HepG2 (cell line): ENCODE results near the gene MRE11. TPM values are rescaled to one million over a fixed set of nuclear protein-coding genes. Genes with fewer than 3 reads are reported as not detected.

Experiments used
- CAMTA2 ChIP-seq: sonication (generic); formaldehyde crosslinking; IDR thresholded peaks from 2 replicates; pipeline ENCODE4 v1.4.0; 2020; ENCODE audit warnings: mild to moderate bottlenecking, missing genetic modification reagents, borderline replicate concordance
- DMAP1 ChIP-seq: IDR thresholded peaks from 2 replicates; pipeline ENCODE4 v1.6.1; 2016
- FOXA3 ChIP-seq: IDR thresholded peaks from 2 replicates; pipeline ENCODE4 v1.6.1; 2016; ENCODE audit warnings: missing genetic modification reagents, missing compliant biosample characterization
- MAZ ChIP-seq, 2 experiments: sonication (generic) in 1 of 2; formaldehyde crosslinking in 1 of 2; IDR thresholded peaks; 2 replicates each; pipeline versions ENCODE4 v1.5.0 to v1.6.1; 2012 to 2020; ENCODE audit warnings: low read depth in 2 of 2, mild to moderate bottlenecking in 2 of 2, borderline replicate concordance in 1 of 2, improper control_type of control experiment in 1 of 2, low read length in 1 of 2, missing genetic modification reagents in 1 of 2, moderate library complexity in 1 of 2
- MEIS1 ChIP-seq: sonication (generic); formaldehyde crosslinking; IDR thresholded peaks from 2 replicates; pipeline ENCODE4 v1.9.0; 2021; ENCODE audit warnings: mild to moderate bottlenecking, missing genetic modification reagents, moderate library complexity, borderline replicate concordance
- POGZ ChIP-seq: sonication (generic); formaldehyde crosslinking; IDR thresholded peaks from 2 replicates; pipeline ENCODE4 v1.4.0; 2020; ENCODE audit warnings: mild to moderate bottlenecking, missing genetic modification reagents
- POLR2A ChIP-seq, 2 experiments: IDR thresholded peaks; 2 replicates each; pipeline ENCODE4 v1.6.1; 2011; ENCODE audit warnings: low read depth in 2 of 2, low read length in 2 of 2, mild to moderate bottlenecking in 1 of 2, moderate library complexity in 1 of 2; ENCODE audit not compliant: insufficient read depth in 1 of 2
- POLR2G ChIP-seq: fragments of 200-400 bp; formaldehyde crosslinking; IDR thresholded peaks from 2 replicates; pipeline ENCODE4 v1.6.1; 2018; ENCODE audit warnings: mild to moderate bottlenecking, low read depth, low read length, moderate library complexity
- RCOR2 ChIP-seq: IDR thresholded peaks from 2 replicates; pipeline ENCODE4 v1.6.1; 2016; ENCODE audit warnings: missing biosample characterization, missing genetic modification reagents
- RXRB ChIP-seq: IDR thresholded peaks from 2 replicates; pipeline ENCODE4 v1.6.1; 2016; ENCODE audit warnings: borderline replicate concordance, missing genetic modification reagents, missing compliant biosample characterization
- SP140L ChIP-seq: sonication (generic); formaldehyde crosslinking; IDR thresholded peaks from 2 replicates; pipeline ENCODE4 v1.4.0; 2020; ENCODE audit warnings: missing genetic modification reagents, borderline replicate concordance
- TGIF2 ChIP-seq: IDR thresholded peaks from 2 replicates; pipeline ENCODE4 v1.6.1; 2016; ENCODE audit warnings: control low read depth, missing compliant biosample characterization
- YEATS2 ChIP-seq: sonication (generic); formaldehyde crosslinking; IDR thresholded peaks from 2 replicates; pipeline ENCODE4 v1.4.0; 2020; ENCODE audit warnings: missing genetic modification reagents, borderline replicate concordance
- ZNF350 ChIP-seq: sonication (generic); formaldehyde crosslinking; IDR thresholded peaks from 2 replicates; pipeline ENCODE4 v1.4.0; 2020; ENCODE audit warnings: mild to moderate bottlenecking, low read depth, missing genetic modification reagents, borderline replicate concordance
- ZNF430 ChIP-seq: sonication (generic); formaldehyde crosslinking; IDR thresholded peaks from 2 replicates; pipeline ENCODE4 v1.9.0; 2021; ENCODE audit warnings: mild to moderate bottlenecking, missing genetic modification reagents
- ZNF530 ChIP-seq: sonication (generic); formaldehyde crosslinking; IDR thresholded peaks from 2 replicates; pipeline ENCODE4 v1.5.0; 2020; ENCODE audit warnings: low read depth, mild to moderate bottlenecking, missing genetic modification reagents
- ZNF781 ChIP-seq: sonication (generic); formaldehyde crosslinking; IDR thresholded peaks from 2 replicates; pipeline ENCODE4 v1.5.1; 2020; ENCODE audit warnings: borderline replicate concordance, mild to moderate bottlenecking, missing genetic modification reagents; ENCODE audit errors: not compliant biosample characterization
- ZSCAN21 ChIP-seq: sonication (generic); formaldehyde crosslinking; IDR thresholded peaks from 2 replicates; pipeline ENCODE4 v1.8.0; 2022; ENCODE audit warnings: mild to moderate bottlenecking, missing genetic modification reagents, moderate library complexity, borderline replicate concordance
- polyA plus RNA-seq, 8 experiments: library from polyadenylated mRNA; depleted of rRNA in 3 of 8; stranded (reverse) in 7 of 8; unstranded in 1 of 8; fragments of >200 nt; fragmentation: Illumina TruSeq in 4 of 8; extraction: Trizol in 4 of 8; gene quantifications; 2 replicates each; pipeline versions ENCODE4 v1.2.1 to v1.2.3, GENCODE V29; 2011 to 2016; ENCODE audit warnings: low read depth in 4 of 8, missing spikeins in 1 of 8, mixed read lengths in 1 of 8; ENCODE audit not compliant: insufficient read depth in 1 of 8
- total RNA-seq, 5 experiments: library from RNA; depleted of rRNA; stranded (reverse); fragments of >200 nt; fragmentation: Illumina TruSeq; extraction: Trizol; gene quantifications; 2 replicates each; pipeline ENCODE4 v1.2.3, GENCODE V29; 2016; ENCODE audit warnings: low read depth in 1 of 5
- TF ChIP-seq, protein P1 (sequence below): IDR thresholded peaks from 2 replicates; pipeline ENCODE4 v1.6.1; 2018; ENCODE audit warnings: missing genetic modification reagents, mild to moderate bottlenecking, missing compliant biosample characterization
- TF ChIP-seq, protein P2 (sequence below): sonication (generic); formaldehyde crosslinking; IDR thresholded peaks from 2 replicates; pipeline ENCODE4 v1.9.0; 2022; ENCODE audit warnings: missing genetic modification reagents, mild to moderate bottlenecking, borderline replicate concordance
- TF ChIP-seq, protein P3 (sequence below): sonication (generic); formaldehyde crosslinking; IDR thresholded peaks from 2 replicates; pipeline ENCODE4 v1.4.0; 2020; ENCODE audit warnings: mild to moderate bottlenecking, missing genetic modification reagents
- TF ChIP-seq, protein P4 (sequence below): sonication (generic); formaldehyde crosslinking; IDR thresholded peaks from 2 replicates; pipeline ENCODE4 v1.5.1; 2020; ENCODE audit warnings: mild to moderate bottlenecking, moderate library complexity, missing genetic modification reagents

The MRE11 gene
- total and polyA plus RNA-seq, 2 of the 13 experiments (the other 11 are each of a cell fraction or from before 2014, with no cell fraction given), result 7.2 to 37.3 TPM

DNA sequence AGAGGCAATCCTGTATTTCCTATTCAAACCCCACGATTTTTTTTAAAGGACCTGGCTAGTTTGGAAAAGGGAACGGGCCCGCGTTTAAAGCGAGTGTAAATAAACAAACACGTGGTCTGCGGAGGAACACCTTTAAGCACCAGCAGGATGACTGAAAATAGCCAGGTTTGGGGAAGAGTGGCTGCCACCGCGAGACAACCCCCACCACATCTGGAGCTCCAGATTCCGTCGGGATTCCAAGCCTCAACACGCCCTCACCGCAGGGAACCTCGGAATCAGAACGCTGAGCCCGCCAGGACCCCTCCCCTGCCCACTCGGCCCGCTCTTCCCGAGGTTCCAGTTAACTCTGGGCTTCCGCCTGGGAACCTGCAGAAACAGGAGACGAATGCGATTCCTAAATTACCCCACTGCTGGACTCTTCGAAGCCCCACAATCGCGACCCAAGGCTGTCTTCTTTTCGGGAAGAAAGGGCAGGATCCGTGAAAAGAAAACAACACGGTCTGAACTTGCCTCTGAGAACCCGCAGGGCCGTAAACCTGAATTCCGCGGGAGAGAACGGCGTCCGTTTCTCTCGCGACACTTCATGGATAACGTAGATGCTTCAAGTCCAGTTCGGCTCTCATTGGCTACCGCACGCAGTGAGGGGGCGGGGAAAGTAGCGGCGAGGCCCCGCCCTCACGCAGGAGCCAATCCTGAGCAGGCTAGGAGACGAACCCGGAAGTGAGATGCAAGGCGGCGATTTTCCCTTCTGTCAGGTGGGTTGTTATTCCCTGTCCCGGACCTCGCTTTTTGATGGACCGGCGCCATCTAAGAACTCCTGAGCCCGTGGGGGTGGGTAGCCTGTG lies at the start of gene MRE11, which contains the start of gene ANKRD49 (continued):
- TF ChIP-seq, protein P1, sequence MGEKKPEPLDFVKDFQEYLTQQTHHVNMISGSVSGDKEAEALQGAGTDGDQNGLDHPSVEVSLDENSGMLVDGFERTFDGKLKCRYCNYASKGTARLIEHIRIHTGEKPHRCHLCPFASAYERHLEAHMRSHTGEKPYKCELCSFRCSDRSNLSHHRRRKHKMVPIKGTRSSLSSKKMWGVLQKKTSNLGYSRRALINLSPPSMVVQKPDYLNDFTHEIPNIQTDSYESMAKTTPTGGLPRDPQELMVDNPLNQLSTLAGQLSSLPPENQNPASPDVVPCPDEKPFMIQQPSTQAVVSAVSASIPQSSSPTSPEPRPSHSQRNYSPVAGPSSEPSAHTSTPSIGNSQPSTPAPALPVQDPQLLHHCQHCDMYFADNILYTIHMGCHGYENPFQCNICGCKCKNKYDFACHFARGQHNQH (CRISPR knock-in tag), result no peak
- TF ChIP-seq POLR2A (IDR thresholded peaks at IDR 0.05; ENCODE audit: insufficient read depth in 1 of 2, low read depth in 2 of 2, low read length in 2 of 2), result peak; percentile 63 to 81
- TF ChIP-seq ZSCAN21 (CRISPR knock-in tag), result no peak
- TF ChIP-seq ZNF530 (CRISPR knock-in tag), result no peak
- no peak; the same call in 1 of the 2 replicates for TF ChIP-seq RXRB
- TF ChIP-seq POGZ (CRISPR knock-in tag), result peak; percentile 95
- TF ChIP-seq MEIS1 (CRISPR knock-in tag), result no peak
- no peak for TF ChIP-seq SP140L (CRISPR knock-in tag)
- TF ChIP-seq DMAP1 (CRISPR knock-in tag), result peak; percentile 72
- TF ChIP-seq, protein P2, sequence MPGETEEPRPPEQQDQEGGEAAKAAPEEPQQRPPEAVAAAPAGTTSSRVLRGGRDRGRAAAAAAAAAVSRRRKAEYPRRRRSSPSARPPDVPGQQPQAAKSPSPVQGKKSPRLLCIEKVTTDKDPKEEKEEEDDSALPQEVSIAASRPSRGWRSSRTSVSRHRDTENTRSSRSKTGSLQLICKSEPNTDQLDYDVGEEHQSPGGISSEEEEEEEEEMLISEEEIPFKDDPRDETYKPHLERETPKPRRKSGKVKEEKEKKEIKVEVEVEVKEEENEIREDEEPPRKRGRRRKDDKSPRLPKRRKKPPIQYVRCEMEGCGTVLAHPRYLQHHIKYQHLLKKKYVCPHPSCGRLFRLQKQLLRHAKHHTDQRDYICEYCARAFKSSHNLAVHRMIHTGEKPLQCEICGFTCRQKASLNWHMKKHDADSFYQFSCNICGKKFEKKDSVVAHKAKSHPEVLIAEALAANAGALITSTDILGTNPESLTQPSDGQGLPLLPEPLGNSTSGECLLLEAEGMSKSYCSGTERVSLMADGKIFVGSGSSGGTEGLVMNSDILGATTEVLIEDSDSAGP, result no peak; the same call in 1 of the 2 replicates
- TF ChIP-seq, protein P3, sequence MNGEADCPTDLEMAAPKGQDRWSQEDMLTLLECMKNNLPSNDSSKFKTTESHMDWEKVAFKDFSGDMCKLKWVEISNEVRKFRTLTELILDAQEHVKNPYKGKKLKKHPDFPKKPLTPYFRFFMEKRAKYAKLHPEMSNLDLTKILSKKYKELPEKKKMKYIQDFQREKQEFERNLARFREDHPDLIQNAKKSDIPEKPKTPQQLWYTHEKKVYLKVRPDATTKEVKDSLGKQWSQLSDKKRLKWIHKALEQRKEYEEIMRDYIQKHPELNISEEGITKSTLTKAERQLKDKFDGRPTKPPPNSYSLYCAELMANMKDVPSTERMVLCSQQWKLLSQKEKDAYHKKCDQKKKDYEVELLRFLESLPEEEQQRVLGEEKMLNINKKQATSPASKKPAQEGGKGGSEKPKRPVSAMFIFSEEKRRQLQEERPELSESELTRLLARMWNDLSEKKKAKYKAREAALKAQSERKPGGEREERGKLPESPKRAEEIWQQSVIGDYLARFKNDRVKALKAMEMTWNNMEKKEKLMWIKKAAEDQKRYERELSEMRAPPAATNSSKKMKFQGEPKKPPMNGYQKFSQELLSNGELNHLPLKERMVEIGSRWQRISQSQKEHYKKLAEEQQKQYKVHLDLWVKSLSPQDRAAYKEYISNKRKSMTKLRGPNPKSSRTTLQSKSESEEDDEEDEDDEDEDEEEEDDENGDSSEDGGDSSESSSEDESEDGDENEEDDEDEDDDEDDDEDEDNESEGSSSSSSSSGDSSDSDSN (CRISPR knock-in tag), result peak; percentile 62
- no peak for TF ChIP-seq MAZ (IDR thresholded peaks at IDR 0.05; ENCODE audit: borderline replicate concordance, low read depth, low read length)
- 0 out of 2 replicates have a peak, but pooled peaks have one; percentile 21 for TF ChIP-seq MAZ (CRISPR knock-in tag; IDR thresholded peaks at IDR 0.05; ENCODE audit: low read depth)
- no peak for TF ChIP-seq RCOR2 (CRISPR knock-in tag)
- peak; percentile 83 for TF ChIP-seq TGIF2 (CRISPR knock-in tag)
- TF ChIP-seq ZNF430 (CRISPR knock-in tag), result 0 out of 2 replicates have a peak, but pooled peaks have one; percentile 51
- peak; percentile 54; the same call in 1 of the 2 replicates for TF ChIP-seq ZNF350 (CRISPR knock-in tag)
- TF ChIP-seq YEATS2, result peak; percentile 93
- peak; percentile 79 for TF ChIP-seq POLR2G
- no peak for TF ChIP-seq CAMTA2 (CRISPR knock-in tag)
- peak; percentile 2; the same call in 1 of the 2 replicates for TF ChIP-seq FOXA3 (CRISPR knock-in tag)
- peak; percentile 89 for TF ChIP-seq ZNF781
- TF ChIP-seq, protein P4, sequence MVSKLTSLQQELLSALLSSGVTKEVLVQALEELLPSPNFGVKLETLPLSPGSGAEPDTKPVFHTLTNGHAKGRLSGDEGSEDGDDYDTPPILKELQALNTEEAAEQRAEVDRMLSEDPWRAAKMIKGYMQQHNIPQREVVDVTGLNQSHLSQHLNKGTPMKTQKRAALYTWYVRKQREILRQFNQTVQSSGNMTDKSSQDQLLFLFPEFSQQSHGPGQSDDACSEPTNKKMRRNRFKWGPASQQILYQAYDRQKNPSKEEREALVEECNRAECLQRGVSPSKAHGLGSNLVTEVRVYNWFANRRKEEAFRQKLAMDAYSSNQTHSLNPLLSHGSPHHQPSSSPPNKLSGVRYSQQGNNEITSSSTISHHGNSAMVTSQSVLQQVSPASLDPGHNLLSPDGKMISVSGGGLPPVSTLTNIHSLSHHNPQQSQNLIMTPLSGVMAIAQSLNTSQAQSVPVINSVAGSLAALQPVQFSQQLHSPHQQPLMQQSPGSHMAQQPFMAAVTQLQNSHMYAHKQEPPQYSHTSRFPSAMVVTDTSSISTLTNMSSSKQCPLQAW, result peak; percentile 61
